DMS 273 (cell line): ENCODE results near the gene GLDN.

ENCODE experiments used
- DNase-seq: peaks from one replicate; lab custom pipeline; 2025; ENCODE audit not compliant: unreplicated experiment; lab: John Stamatoyannopoulos, UW

Gene GLDN

GRCh38 chr15:51322621-51323296 is 18.7 kb upstream of the GLDN start:
- DNase-seq, result no peak

- DNase-seq, result no peak
Measured at GRCh38 chr15:51323749-51324148, 17.7 kb upstream of the GLDN start.

- DNase-seq, result no peak
Measured at GRCh38 chr15:51325167-51325566, 16.3 kb upstream of the GLDN start.

DNA sequence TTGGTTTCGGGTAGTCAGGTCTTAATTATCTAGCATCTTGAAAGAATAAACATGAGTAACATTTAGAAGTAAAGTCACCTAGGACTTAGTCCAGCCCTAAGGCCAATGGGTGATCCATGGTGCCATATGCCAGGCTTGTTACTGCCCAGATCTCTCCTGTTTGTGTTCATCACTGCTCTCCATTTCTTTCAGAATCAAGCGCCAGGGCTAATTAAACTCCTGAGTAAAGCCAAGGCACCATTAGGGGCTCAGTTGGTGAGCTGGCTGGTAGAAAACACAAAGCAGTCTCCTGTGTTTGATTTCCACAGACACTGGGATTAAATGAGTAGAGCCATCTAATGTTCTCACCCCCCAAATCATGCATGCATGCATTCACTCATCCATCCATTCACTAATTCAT is 14.4 kb upstream of the GLDN start:
- DNase-seq, result no peak

DNA sequence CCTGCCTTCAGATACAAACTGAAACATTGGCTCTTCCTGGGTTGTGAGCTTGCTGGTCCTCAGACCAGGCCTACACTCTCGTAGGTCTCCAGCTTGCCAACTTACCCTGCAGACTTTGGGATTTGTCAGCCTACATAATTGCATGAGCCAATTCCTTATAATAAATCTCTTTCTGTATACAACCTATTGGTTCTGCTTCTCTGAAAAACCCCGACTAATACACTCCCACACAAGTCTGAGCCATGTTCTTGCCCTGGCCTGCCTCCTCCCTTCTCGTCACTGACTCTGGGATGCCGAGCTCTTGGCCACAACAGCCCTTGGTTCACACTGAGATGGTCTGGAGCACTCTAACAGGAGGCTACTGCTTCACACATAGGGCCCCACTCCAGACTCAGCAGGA is 12.5 kb upstream of the GLDN start:
- no peak for DNase-seq

DNA sequence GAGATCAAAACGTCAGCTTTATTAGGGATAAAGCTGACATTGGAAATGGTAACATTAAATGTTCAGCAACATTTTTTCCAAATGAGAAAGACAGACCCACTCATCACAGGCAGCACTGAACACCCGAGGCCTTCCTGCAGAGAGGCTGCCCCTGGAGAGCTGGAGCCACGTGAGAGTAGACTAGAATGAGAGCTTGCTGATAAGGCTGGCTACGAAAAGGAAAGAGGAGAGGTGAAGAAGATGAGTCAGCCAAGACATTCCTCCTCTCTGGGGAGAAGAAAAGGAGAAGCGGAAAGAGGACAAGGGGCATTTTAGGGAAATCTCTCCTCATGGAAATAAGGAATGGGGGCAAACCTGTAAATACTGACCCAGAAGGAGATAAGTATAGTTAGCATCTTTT is 10.3 kb upstream of the GLDN start:
- DNase-seq, result no peak

- no peak for DNase-seq
Measured at GRCh38 chr15:51332206-51333147, 9.0 kb upstream of the GLDN start.

- no peak for DNase-seq
Measured at GRCh38 chr15:51333571-51333970, 7.9 kb upstream of the GLDN start.

GRCh38 chr15:51334011-51334451 is 7.4 kb upstream of the GLDN start:
- DNase-seq, result no peak

DNA sequence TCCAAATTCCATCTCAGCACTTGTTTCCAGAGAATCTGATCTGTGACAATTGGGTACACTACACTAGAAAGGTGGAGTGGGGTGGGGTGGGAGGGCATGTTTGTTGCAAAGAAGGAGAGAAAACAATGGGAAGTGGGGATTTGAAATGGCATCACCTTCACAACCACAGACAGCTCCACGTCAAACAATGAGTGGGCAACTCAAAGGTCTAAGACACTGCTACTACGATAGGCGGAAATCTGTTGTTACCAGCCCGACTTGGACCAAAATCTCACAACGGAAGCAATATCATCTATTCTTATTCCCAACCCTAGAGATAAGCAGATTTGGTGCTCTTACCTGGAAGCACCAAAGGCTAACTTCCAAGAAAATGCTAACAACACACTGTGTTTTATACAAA is 6.4 kb upstream of the GLDN start:
- no peak for DNase-seq

DNA sequence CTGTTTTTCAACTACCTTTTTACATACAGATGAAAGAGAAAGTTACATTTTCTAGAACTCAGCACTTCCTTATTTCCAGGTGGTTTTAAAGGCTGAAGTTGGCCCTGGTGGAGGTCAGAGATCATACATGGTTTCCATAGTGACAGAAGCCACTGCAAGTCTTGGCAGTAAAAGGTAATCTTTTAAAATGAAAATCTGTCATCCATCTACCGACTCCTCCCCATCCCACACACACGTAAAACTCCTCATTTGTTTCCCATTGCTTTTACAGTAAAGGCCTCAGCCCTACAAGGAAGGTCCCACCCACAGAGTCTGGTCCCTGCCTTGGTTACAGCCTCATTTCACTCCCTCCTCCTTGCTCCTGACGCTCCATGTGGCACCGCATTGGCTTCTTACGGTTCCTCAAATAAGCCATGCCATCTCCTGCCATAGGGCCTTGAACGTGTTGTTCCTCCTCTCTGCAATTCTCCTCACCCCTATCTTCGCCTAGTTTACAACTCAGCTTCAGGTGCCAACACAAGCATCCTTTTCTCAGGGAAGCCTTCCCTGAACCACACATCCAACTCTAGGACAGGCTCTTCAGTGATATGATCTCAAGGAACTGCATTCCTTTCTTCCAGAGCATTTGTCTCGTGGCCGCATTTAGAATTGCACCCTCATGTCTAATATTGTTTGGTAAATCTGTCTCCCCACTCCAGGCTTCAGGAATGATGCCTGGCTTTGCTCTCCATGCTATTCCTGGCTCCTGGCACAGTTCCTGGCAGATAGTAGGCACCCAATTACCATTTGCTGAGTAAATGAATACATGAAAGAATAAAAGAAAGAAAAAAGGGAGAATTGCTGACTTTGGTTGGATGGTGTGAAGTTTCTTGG is 5.7 kb upstream of the GLDN start:
- DNase-seq, result no peak

DNA sequence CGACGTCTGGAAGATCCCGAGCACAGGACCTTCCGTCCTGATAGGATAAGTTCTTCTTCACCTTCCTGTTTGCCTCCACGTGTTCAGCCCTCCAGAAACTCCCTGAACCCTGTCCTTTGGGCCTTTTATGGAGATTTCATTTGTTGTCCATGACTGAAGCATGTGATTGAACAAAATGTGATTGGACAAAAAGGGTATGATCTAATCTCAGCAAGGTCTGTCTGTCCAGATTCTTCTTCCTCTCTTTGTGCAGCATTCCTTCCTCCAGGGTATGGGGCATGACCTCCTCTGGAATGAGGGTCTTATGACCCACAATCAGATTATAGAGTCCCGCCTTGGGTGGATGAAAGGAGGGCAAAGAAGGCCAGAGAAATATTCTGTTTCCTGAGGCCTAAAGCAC is 3.0 kb upstream of the GLDN start, which contains the start of gene CYP19A1:
CYP19A1 (minus strand) TSS at position 101 of the 400 bp plus-strand sequence. CDS start 95,684 bp downstream, outside the sequence.
- no peak for DNase-seq

DNA sequence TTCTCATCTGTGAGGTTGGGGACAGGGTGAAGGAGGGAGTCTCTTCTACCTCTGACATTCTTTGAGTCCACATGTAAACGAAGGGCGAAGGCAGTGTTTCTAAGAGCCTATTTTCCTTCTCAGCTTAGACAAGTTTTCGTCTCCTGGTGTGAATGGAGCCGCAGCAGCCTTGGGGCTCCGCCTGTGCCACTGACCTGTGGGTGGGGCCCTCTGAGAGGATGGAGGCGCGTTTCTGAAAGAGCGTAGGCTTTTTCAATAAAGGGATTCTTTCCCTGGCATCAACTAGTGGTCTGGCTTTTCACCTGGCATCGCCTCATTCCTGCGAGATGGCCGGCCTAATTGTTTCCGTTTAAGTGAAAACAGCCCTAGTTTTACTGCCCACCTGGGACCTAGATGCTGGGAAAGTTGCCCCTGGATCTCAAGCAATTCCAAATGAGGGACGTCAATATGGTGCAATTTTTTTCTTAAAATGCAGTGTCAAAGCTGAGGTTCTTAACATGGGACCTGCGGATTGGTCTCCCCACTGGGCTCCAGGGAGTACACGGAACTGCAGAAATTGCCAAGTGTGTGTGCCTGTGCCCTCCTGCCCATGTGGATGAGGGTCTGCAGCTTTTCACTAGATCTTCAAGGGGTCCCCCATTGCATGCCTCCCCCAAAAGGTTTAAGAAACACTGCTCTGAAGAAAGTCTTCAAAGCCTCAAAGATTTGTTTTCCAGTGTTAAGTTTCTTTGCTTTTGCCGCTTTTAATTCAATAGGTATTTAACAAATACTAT is 958 bp downstream of the GLDN start:
- peak; percentile 13 for DNase-seq

GRCh38 chr15:51343466-51343865 is 2.0 kb downstream of the GLDN start:
- no peak for DNase-seq

DNA sequence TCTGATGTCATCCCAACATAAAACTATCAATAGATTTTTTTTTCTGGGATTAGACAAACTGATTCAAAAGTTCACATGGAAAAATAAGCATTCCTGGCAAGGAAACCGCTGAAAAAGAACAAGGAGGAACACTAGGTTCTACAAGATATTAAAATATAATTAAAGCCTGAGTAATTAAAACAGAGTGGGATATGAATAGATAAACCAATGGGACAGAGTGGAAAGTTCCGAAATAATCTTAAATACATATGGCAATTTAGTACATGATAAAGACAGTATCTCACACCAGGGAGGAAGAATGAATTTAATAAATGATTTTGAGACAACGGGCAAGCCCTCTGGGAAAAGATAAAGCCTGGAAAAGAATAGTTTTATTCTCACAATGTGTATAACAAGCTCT is 4.7 kb downstream of the GLDN start:
- no peak for DNase-seq

DNA sequence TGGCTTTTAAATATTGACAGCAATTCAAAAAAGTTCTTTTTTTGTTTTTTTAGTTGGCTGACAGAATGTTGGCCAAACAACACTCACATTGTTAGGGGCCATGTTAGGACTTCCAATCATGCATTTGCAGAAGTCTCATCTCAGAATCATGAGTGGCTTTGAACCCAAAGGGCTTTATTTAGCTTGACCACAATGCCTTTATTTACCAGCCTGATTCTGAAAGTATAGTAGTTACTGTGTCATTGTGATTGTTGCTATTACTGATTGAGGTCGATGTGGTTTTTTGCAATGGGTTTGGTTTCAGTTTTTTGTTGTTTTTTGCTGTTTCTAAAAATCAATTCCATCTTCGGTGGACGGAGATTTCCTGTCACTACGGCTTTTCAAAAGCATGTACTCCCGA is 7.2 kb downstream of the GLDN start:
- DNase-seq, result no peak

DNA sequence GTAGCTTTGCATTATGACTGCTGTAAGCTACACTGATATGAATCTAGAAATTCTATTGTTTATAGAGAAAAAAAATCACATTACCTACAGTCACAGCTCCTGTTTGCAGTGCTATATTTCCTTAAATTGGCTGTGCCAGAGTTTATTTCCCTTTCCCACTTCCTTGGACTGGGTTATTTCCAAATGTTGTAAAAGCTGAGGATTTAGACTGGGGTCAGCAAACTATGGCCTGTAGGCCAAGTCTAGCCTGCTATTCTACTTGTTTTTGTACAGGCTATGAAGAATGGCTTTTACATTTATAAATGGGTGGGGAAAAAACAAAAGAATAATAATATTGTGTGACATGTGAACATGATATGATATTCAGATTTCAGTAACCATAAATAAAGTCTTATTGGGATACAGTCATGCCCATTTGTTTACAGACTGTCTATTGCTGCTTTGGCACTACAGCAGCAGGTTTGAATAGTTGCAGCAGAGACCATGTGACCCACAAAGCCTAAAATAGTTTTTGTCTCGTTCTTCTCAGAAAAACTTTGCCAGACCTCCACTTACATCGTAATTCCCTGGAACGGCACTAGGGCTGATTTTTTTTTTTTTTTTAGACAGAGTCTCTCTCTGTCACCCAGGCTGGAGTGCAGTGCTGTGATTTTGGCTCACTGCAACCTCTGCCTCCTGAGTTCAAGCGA is 7.8 kb downstream of the GLDN start:
- no peak for DNase-seq

- DNase-seq, result no peak
Measured at GRCh38 chr15:51350723-51351122, 9.3 kb downstream of the GLDN start.

DNA sequence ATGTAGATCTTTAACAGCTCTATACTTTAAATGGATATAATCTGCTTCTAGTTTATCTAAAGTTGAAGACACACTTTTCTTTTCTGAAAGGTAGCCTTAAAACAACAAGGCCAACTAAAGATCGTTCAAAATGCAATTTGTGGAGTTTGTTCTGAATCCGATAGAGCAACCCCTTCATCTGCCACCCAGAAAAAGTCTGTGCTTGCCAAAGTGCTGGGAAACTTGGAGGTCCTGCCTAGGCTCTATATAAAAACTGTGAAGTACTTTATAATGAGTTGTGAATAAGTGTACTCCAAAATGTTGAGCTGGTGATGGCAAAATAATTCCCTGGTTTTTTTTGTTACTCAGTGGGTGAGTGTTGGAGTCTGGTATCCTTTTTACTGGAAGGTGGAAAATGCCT is 12.5 kb downstream of the GLDN start:
- DNase-seq, result no peak

DNA sequence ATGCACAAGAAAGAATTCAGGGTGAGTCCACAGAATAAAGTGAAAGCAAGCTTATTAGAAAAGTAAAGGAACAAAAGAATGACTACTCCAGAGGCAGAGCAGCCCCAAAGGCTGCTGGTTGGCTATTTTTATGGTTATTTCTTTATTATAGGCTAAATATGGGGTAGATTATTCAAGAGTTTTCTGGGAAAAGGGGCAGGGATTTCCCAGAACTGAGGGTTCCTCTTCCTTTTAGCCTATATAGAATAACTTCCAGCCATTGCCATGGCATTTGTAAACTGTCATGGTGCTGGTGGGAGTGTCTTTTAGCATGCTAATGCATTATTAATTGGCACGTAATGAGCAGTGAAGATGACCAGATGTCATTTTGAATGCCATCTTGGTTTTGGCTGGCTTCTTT is 13.6 kb downstream of the GLDN start:
- no peak for DNase-seq
